ENCODE results near the gene WDR31. TPM values are rescaled to one million over a fixed set of nuclear protein-coding genes. Genes with fewer than 3 reads are reported as not detected.
"Not testable (repeated sequence)": the region's sequence is repeated elsewhere in the genome, so short reads cannot be mapped to it uniquely, and the experiment has no call there.

Gene WDR31
- polyA plus RNA-seq (ENCODE audit: insufficient read length in 4 of 4) = 1 to 10 TPM; 2.8 to 7.5 (median 6.4) TPM

DNA sequence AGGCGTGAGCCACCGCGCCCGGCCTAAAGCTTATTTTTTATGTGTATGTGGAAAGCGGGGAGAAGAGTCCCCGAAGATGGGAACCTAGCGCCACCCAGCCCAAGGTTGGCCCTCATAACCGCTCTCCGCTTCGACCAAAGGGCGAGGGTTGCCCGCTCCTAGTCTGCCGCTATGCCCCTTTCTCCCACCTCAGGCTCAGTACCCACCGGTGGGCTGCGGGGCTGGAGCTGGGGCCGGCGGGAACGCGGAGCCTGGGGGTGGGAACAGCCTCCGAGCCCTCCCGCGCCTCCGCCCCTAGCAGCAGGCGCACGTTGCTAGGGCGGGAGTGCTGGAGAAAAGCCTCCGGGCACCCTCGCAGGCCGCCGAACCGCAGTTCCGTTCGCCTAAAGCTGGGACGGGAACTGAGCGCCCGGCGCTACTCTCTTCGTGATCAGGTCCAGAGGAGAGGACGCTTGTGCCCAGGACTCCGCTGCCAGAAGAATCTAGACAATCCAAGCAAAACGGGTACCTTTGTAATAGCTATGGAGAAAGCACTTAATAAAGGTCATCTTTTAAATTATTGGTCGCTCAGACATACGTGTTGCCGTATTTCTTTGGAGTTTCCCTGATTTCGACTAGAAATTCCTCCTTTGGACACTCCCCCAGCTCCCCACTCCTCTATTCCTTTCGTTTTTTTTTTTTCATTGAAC is at the start of gene WDR31:
TSS of gene WDR31 (minus strand) at position 265 of the 689 bp plus-strand sequence. CDS start 8,253 bp downstream, outside the sequence.
- peak; percentile 77 to 85 (median 82) for DNase-seq (ENCODE audit: low read depth in 4 of 4, low spot score in 3 of 4)

DNA sequence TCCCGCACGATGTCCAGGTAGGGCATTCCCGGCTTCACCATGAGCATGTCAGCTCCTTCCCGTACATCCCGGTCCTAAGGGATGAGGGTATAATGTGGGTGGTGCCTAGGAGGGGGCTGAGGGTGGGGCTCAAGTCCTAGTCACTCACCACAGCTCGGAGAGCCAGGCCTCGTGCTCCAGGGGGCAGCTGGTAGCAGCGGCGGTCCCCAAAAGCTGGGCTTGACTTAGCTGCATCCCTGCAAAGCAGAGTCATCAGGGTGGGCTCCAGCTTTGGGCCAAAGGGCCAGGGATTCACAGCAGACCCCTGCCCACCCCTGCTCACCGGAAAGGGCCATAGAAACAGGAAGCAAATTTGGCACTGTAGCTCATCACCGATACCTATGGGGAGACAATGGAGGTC is 49.4 kb upstream of the WDR31 start:
- DNase-seq (ENCODE audit: low read depth in 4 of 4, low spot score in 3 of 4) = no peak

GRCh38 chr9:113388833-113389232 is 48.8 kb upstream of the WDR31 start:
- DNase-seq (ENCODE audit: low read depth in 4 of 4, low spot score in 3 of 4) = no peak

DNA sequence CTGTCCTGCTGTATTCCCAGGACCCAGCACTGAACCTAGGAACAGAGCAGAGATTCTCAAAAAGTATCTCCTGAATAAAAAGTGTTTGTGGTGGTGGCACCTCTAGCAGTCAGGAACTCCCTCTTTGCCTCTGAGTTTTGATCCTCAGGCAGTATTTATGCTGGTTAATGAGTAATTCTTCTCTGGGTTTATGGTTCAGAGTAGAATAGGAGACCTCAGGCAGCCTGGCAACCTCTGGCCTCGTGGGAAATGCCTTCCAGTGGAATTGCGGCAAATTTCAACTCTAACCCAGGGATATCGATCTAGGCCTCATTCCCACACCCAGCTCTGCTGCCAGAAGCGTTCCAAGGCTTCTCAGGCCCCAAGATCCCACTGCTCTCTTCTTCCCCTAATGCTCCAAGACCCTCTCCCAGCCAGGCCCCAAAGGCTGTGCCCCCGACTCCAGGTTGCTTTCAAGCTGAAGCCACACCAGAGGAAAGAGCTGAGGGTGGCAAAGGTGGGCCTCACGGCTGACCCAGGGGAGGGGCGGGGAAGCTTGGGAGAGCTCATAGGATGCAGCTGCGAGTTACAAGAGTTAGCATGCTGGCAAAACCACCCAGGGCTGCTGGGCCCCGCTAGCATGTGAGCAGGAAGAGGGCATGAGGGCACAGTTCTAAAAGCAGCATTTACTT is 47.6 kb upstream of the WDR31 start:
- no peak for DNase-seq (ENCODE audit: low read depth in 4 of 4, low spot score in 3 of 4)

DNA sequence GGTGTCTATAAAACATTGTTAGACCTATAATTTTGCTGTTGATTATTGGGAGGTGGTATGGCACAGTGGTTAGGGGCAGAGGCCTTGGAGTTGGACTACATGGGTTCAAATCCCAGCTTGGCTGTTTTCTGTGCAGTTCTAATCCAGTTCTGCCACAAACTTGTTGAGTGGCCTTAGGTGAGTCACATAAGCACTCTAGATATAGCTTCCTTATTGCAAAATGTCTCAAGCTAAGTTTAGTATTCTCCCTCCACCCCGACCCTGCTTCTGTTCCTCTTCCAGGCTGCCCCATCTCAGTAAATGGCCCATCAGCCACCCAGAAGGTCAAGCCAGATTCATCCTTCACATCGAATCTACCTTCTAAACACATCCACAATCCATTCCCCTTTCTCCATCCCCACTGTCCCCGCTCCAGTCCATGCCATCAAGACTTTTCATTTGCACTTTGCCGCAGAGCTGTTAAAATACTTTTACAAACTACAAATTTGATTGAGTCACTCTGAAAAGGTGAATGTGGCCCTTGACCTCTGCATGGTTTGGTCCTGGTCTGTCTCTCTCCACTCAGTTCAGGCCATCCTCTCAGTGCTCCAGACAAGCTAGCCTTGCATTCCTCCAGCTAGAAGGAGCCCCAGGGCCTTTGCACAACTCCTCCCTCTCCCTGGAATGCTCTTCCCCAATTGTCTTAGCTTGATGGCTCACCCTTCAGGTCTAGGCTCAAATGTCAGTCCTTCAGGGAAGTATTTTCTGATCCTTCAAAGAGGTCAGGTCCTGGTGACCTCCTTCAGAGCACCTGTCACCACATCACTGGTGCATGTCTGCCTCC is 46.7 kb upstream of the WDR31 start:
- no peak for DNase-seq (ENCODE audit: low read depth in 4 of 4, low spot score in 3 of 4)

DNA sequence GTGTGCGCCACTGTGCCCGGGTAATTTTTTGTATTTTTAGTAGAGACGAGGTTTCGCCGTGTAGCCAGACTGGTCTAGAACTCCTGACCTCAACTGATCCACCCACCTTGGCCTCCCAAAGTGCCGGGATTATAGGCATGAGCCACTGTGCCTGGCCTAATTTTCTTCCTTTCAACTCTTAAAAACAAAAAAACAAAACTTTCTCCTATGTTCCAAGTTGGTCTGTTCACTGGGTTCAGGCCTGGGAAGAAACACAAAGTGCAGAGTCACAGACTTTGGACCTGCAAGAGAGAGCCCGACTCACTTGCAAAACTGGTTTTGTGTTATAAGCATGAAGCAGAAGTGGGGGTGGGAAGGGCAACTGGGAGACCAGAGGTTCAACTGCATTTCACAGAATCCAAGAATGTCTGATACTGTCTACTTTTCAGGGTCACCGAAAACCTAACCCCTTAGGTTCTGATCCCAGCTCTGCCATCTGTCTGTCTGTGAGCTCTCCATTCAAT is 41.9 kb upstream of the WDR31 start:
- no peak for DNase-seq (ENCODE audit: low read depth in 4 of 4, low spot score in 3 of 4)

- not testable (repeated sequence) for DNase-seq (ENCODE audit: low read depth in 4 of 4, low spot score in 3 of 4)
Measured at GRCh38 chr9:113381441-113381840, 41.4 kb upstream of the WDR31 start.

GRCh38 chr9:113380869-113381378 is 40.8 kb upstream of the WDR31 start:
- DNase-seq (ENCODE audit: low read depth in 4 of 4, low spot score in 3 of 4) = no peak

DNA sequence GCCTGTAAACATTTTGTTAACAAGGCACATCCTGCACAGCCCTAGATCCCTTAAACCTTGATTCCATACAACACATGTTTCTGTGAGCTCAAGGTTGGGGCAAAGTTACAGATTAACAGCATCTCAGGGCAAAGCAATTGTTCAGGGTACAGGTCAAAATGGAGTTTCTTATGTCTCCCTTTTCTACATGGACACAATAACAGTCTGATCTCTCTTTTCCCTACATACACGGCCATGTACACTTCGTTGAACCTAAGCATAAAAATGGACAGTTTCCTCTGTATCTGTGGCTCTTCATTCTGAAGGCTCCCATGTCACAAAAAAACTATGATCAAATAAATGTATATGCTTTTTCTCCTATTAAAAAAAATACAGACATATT is 39.7 kb upstream of the WDR31 start:
- DNase-seq (ENCODE audit: low read depth in 4 of 4, low spot score in 3 of 4) = not testable (repeated sequence)

DNA sequence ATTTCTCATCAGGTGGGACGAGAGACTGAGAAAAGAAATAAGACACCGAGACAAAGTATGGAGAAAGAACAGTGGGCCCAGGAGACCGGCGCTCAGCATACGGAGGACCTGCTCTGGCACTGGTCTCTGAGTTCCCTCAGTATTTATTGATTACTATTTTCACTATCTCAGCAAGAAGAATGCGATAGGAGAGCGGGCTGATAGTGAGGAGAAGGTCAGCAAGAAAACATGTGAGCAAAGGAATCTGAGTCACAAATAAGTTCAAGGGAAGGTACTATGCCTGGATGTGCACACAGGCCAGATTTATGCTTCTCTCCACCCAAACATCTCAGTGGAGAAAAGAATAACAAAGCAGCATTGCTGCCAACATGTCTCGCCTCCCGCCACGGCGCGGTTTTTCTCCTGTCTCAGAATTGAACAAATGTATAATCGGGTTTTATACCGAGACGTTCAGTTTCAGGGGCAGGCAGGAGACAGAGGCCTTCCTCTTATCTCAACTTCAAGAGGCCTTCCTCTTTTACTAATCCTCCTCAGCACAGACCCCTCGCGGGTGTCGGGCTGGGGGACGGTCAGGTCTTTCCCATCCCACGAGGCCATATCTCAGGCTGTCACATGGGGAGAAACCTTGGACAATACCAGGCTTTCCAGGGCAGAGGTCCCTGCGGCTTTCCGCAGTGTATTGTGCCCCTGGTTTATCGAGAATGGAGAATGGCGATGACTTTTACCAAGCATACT is 39.2 kb upstream of the WDR31 start:
- DNase-seq (ENCODE audit: low read depth in 4 of 4, low spot score in 3 of 4) = not testable (repeated sequence)

DNA sequence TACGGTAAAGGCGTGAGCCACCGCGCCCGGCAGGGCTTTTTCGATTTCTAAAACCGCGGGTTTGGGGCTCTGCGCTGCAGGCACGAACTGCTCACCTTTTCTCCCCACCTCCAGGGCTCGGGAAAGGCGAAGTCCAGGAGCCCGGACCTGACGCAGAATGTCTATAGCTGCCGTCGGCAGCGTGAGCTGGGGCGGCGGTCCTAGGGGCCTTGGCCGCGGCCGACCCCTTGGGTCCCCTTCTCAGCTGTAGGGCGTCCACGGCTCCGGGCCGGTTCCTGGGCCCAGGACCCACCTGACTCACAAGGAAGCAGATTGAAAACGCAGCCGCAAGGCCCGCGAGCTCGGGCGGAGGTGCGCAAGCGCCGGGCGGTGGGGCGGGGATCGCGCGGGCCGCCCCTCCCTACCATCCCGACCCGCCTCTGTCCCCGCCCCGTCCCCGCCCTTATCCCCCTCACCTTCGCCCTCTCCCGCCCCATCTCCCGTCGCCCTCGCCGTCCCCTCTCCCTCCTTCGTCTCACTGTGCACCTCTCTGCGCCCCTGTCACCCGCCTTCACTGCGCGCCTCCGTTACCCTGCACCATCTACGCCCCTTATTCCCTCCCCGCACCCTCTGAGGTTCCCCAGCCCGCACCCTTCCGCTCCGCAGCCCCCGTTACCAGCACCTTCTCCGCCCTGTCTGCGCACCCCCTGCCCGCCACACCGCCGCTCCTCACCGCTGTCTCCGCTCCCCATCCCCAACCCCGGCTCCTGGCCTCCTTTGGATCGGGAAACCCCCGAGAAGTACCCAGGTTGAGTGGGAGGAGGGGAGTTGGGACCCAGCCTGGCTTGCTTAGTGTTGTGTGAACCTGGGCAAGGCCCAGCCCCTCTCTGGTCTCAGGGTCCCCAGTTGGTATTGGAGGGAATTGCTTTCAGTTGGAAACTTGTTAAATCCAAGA is 36.8 kb upstream of the WDR31 start, which contains the start of gene HDHD3:
TSS of gene HDHD3 (minus strand) at position 353 of the 934 bp plus-strand sequence. CDS start 2,632 bp downstream, outside the sequence.
- DNase-seq (ENCODE audit: low read depth in 4 of 4, low spot score in 3 of 4) = peak in 1 of 4 donors; percentile 72

DNA sequence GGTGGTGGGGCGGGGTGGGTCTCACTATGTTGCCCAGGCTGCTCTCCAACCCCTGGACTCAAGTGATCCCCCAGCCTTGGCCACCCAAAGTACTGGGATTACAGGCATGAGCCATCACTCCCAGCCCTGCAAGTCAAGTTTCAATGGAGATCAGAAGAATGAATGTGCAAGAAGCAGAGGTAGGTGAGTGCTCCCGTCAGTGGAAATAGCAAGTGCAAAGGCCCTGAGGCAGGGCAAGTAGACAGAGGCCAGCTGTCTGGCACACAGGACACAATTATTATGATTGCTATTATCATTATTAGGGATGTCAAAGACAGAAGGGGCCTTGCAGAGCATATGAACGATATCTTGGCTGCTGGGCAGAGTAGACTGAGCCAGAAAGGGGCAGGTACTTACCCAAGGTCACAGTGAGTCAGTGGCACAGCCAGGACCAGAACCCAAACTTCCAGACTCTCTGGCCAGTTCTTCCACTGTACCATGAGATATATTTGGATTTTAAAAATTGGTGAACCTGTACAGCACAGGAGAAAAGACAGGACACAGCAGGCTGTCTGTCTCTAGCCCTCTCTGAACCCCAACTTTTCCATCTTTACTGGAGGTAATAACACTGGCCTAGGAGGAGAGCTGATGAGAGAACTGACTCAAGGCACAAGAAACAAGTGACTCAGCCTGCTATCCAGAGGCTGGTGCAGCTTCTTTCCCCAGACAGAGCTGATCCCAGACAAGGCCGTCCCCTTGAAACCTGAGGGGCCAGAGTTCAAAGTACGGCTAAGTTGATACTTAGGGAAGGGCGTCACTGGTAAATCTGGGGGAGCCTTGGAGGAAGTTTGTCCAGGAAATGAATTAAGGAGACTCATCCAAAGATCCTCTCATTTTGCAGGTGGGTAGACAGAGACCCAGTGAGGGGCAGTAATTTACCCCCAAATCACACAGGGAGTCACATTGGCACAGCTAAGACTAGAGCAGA is 35.3 kb upstream of the WDR31 start:
- no peak for DNase-seq (ENCODE audit: low read depth in 4 of 4, low spot score in 3 of 4)

GRCh38 chr9:113373676-113374392 is 33.8 kb upstream of the WDR31 start:
- no peak for DNase-seq (ENCODE audit: low read depth in 4 of 4, low spot score in 3 of 4)

GRCh38 chr9:113373256-113373655 is 33.2 kb upstream of the WDR31 start:
- no peak for DNase-seq (ENCODE audit: low read depth in 4 of 4, low spot score in 3 of 4)

DNA sequence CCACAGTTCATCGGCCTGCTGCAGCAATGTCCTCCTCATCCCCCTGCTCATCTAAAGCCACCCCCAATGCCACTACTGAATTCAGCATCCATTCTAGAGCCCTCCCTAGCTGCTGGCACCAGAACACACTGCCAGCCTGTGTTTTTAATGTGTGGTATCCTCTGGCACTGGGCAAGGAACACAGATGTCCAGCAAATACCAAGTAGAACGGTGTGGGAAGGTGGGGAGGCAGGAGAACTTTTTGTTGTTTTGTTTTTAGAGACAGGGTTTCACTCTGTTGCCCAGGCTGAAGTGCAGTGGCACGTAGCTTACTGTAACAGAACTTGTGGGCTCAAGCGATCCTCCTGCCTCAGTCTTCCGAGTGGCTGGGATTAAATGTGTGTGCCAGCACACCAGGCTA is 32.0 kb upstream of the WDR31 start:
- DNase-seq (ENCODE audit: low read depth in 4 of 4, low spot score in 3 of 4) = no peak

GRCh38 chr9:113370806-113371325 is 30.8 kb upstream of the WDR31 start:
- no peak for DNase-seq (ENCODE audit: low read depth in 4 of 4, low spot score in 3 of 4)

DNA sequence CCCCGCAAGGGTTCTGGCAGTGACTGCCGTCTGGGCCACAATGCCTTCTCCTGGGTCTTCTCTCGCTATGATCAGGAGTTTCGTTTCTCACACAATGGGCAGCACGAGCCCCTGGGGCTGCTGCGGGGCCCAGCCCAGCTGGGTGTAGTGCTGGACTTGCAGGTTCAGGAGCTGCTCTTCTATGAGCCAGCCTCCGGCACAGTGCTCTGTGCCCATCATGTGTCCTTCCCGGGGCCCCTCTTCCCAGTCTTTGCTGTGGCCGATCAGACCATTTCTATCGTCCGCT is 29.7 kb upstream of the WDR31 start:
- DNase-seq (ENCODE audit: low read depth in 4 of 4, low spot score in 3 of 4) = no peak
